Fibroblast of peridontal ligament (primary cell): ENCODE data around the gene ALK.

Experiments
- DNase-seq: peaks from one replicate; pipeline ENCODE4 v3.0.0-alpha.2; 2010; ENCODE audit errors: extremely low read depth

Gene ALK

GRCh38 chr2:29796446-29796845 lies 124.9 kb downstream of the ALK start:
- no peak for DNase-seq

DNA sequence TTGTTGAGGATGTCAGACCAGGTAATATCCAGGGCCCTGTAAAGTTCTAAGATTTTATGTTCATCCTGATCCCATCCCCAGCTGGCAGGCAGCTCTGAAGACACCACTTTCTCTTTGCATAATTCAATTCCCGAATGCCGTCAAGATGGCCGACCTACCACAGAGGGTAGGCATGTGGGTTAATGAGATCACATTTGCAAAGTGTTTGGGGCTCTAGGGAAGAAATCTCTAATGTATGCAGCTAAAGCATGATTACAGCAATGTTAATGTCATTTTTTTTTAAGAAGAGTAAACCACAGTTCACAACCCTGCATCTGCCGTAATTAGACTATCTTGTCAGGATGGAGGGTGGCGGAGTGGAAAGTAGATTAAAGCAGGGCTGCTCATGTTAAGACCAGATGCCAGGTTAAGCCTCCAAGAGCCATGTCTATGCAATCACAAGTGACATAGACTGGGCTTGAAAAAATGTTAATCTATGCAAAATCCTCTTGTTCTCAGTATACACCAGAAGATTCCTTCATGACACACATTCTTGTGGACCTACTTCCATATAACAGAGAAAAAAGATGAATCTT lies 131.4 kb downstream of the ALK start:
- no peak for DNase-seq

DNA sequence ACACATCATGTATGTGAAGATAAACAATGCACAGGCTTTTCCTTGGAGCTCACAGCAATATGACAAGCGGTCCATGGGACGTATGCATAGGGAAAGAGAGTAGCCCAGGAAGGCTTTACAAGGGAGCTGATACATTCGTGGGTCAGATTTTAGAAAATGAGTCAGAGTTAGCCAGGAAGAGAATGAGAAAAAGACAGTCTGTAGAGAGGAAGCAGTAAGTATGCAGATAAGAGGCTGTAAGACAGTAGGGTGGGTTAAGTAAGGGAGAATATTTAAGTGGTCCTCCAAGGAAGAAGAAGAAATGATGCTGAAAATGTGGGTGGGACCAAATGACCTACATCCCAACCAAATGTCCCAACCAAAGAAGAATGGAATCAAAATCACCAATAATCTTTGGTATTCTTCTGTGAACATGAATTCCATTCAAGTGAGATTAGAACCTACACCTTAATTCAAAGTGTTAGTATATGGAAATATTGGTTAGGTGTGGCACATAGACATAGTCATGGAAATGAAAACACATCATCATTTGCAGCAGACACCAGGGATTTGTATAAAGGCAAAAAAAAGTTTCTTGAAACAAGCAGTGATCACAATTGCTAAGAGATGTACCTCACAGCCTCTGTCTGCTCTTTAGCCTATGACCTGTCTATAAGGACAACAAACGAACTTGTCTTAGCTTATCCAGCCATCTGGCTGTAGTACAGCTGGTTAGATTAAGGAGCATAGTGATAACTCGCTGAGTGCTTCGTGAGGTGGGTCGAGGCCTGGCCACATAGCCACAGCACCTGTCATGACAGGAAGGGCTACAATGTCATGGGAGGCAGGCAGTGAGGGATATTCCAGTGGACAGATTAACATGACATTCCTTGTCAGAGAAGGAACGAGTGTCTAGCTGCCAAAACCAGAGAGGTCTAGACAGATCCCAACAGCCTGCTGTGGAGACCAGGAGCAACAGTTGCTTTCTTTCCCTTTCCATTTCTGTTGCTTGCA lies 133.6 kb downstream of the ALK start:
- DNase-seq, result no peak

- no peak for DNase-seq
Measured at GRCh38 chr2:29786361-29786760, 135.0 kb downstream of the ALK start.

DNA sequence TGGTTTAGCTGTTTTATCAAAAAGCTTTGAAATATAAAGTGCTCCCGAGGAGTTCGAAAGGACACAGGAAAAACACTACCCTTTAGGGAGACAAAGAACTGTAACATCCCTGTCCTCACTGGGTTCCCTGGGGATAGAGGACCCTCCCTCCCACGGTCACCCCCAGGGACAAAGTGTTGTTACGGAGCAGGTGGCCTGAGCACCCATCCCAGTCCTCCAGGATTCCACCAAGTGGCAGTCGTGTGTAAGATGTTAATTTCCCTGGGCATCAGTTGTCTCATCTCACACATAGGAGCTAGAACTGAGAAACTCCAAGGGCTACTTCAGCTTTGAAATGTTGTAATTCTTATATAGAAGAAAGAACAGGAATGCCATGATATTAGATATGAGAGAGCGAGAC lies 137.7 kb downstream of the ALK start:
- no peak for DNase-seq

GRCh38 chr2:29782549-29783458 lies 138.6 kb downstream of the ALK start:
- no peak for DNase-seq

DNA sequence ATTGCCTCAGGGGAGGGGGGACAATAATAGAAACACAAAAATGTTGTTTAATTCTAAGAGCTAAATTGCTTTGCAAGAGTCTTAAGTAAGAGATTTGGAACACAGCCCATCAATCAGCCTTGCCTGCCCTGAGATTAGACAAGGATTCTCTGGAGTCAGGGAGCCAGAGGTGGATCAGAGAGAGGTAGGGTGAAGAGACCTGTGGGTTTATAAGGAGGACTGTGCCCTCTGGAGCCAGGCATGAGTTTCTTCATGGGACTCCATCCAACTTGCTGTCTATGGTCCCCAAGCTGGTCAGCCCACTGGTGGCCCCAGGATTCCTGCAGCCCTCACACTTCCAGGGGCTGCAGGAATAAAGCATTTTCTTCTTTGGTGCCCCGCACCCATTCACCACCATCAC lies 139.3 kb downstream of the ALK start:
- no peak for DNase-seq

DNA sequence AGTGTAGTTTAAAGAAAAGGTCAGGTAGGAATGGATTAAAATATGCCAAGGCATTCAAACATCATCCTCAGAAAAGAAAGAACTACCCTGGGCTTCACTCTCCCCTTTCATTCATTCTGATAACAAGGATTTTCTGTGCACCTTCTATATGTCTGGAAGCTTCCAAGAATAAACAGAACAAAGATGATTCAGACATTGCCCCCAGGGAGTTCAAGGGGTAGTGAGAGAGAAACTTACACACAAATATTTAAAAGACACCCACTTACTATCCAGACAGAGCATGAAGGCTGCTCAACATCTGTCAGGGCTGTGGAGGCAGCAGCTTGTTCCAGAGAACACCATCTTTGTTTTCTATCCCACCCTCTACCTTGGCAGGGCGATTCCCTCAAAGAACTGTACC lies 140.5 kb downstream of the ALK start:
- no peak for DNase-seq

- no peak for DNase-seq
Measured at GRCh38 chr2:29777161-29777560, 144.2 kb downstream of the ALK start.

- DNase-seq, result peak; percentile 18
Measured at GRCh38 chr2:29776406-29776805, 145.0 kb downstream of the ALK start.

- DNase-seq, result no peak
Measured at GRCh38 chr2:29775937-29776336, 145.4 kb downstream of the ALK start.

DNA sequence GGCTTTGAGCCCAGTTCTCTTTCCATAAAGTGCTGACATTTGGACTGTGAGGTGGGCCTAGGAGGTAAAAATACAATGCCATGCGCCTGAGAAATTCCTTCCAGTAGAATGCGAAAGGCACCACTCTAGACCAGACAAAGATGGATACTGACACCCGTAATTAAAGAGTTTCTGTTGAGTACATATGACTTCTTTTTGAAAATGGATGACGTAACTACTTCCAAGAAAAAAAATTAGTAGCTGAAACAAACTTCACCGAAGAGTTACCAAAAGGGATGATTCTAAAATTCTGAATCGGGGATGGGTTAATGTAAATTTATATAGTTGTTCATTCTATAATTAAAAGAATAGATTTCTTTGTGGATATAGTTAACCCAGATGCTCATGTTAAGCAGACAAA lies 146.8 kb downstream of the ALK start:
- DNase-seq, result no peak

- DNase-seq, result no peak
Measured at GRCh38 chr2:29770846-29771245, 150.5 kb downstream of the ALK start.

- no peak for DNase-seq
Measured at GRCh38 chr2:29769847-29770246, 151.5 kb downstream of the ALK start.

GRCh38 chr2:29767606-29768335 lies 153.6 kb downstream of the ALK start:
- no peak for DNase-seq

GRCh38 chr2:29766191-29766590 lies 155.2 kb downstream of the ALK start:
- peak; percentile 56 for DNase-seq

DNA sequence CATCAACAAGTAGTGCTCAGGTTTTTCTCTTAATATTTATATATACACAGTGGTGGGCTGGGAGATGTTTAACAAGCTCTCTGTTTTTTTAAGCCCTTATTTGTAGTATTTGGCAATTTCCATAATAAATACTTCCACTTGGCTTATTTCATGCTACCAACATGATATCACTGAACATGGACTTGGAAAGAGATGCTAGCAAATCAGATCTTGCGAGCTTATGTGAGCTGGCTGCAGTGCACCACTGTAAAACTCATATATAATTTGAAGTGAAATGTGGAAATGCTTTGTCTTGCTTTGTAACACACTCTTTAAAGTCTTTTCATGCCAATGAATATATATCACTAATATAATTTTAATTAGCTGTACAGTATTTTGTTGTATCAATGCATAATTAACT lies 155.7 kb downstream of the ALK start:
- DNase-seq, result peak; percentile 64

- no peak for DNase-seq
Measured at GRCh38 chr2:29763371-29763770, 158.0 kb downstream of the ALK start.

DNA sequence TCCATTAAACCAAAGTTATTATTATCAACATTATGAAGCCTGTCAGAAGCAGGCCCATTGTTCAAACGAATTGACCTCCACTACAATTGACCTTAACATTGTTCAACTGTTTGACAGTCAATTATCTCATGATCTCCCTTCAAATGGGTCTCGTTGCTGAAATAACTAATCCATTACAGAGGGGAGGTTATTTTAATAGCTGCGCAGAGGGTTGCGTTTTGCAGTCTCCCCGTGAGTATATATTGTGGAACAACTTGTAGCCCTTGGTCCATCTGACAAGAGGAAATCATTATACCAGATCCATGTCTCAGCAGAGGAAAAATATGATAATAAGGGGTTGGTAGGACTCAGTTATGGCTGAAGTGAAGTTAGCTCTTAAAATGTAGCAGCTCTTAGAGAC lies 159.1 kb downstream of the ALK start:
- DNase-seq, result no peak

DNA sequence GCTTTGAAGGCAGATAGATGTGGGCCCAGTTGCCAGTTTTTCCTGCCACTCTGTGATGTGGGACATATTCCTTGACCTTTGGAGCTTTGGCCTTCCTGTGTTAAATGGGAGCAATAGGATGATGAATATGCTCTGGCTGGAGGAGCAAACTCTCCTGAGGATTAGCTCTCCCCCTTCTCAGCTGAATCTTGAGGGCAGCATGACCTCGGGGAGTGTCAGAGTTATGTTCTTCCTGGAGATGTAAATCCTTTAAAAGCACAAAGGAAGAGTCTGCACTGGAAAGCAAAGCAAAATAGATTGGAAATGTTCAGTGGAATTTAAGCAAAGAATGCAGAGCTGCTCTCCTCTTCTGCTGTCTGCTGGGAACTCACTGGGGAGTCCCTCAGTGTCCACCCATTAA lies 160.1 kb downstream of the ALK start:
- no peak for DNase-seq

GRCh38 chr2:29760008-29760407 lies 161.4 kb downstream of the ALK start:
- DNase-seq, result no peak

DNA sequence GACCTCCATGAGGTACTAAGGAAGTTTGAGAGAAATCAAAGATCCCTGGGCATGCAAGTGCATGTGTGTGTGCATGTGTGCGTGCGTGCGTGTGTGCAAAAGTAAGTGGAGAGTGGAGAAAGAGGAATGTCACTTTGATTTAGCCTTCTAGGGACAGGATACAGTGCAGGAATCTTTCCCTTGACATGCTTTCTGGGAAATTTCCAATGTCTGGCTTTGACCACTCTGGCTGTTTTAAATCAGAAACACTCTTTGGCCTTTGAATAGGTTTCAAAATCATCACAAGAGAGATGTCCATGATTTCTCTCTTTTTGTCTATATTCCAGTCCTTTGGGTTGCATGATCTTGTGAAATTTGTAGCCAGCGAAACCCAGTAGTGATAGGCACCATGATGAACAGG lies 162.0 kb downstream of the ALK start:
- no peak for DNase-seq
